ENCODE measurements around the gene NAGS. TPM values are rescaled to one million over a fixed set of nuclear protein-coding genes. Genes with fewer than 3 reads are reported as not detected.

Gene NAGS
- total RNA-seq, 1 donor from 2014 or later: 0.49 TPM

- Mint-ChIP-seq H3K27me3 (ENCODE audit: unreplicated experiment) (peaks cover 18% of the 10 kb centered on the region), H3K36me3 (ENCODE audit: unreplicated experiment) (no peaks in the 10 kb centered on the region), H3K27ac (ENCODE audit: unreplicated experiment) (no peak overlapping the region), H3K4me3 (ENCODE audit: unreplicated experiment) (no peak overlapping the region), H3K9me3 (ENCODE audit: unreplicated experiment) (peaks cover 1% of the 10 kb centered on the region), H3K4me1 (ENCODE audit: low read depth, unreplicated experiment) (no peaks in the 10 kb centered on the region)
- no peak for TF ChIP-seq CTCF (IDR thresholded peaks at IDR 0.05; ENCODE audit: partially characterized antibody, unreplicated experiment)
- DNase-seq: no peak
These were observed 2.1 kb upstream of the NAGS start for GRCh38 chr17:44002141-44002848.

- Mint-ChIP-seq H3K27me3 (ENCODE audit: unreplicated experiment) (peaks cover 16% of the 10 kb centered on the region), H3K36me3 (ENCODE audit: unreplicated experiment) (no peaks in the 10 kb centered on the region), H3K9me3 (ENCODE audit: unreplicated experiment) (peaks cover 2% of the 10 kb centered on the region), H3K4me1 (ENCODE audit: low read depth, unreplicated experiment) (peaks cover 3% of the 10 kb centered on the region), H3K4me3 (ENCODE audit: unreplicated experiment) (peak overlapping the region; percentile 55), H3K27ac (ENCODE audit: unreplicated experiment) (no peak overlapping the region)
- peak; percentile 39 for DNase-seq
- no peak for TF ChIP-seq CTCF (IDR thresholded peaks at IDR 0.05; ENCODE audit: partially characterized antibody, unreplicated experiment)
These were observed 522 bp downstream of the NAGS start for GRCh38 chr17:44004761-44005526.

GRCh38 chr17:44005527-44006271 is 1.3 kb downstream of the NAGS start:
- Mint-ChIP-seq H3K27me3 (ENCODE audit: unreplicated experiment) (peaks cover 15% of the 10 kb centered on the region), H3K9me3 (ENCODE audit: unreplicated experiment) (peaks cover 2% of the 10 kb centered on the region), H3K4me1 (ENCODE audit: low read depth, unreplicated experiment) (peaks cover 3% of the 10 kb centered on the region), H3K36me3 (ENCODE audit: unreplicated experiment) (no peaks in the 10 kb centered on the region), H3K27ac (ENCODE audit: unreplicated experiment) (peak overlapping the region; percentile 17), H3K4me3 (ENCODE audit: unreplicated experiment) (peak overlapping the region; percentile 90)
- no peak for TF ChIP-seq CTCF (IDR thresholded peaks at IDR 0.05; ENCODE audit: partially characterized antibody, unreplicated experiment)
- DNase-seq: peak; percentile 60

GRCh38 chr17:44006272-44006597 is 1.8 kb downstream of the NAGS start:
- Mint-ChIP-seq H3K36me3 (ENCODE audit: unreplicated experiment) (no peaks in the 10 kb centered on the region), H3K4me1 (ENCODE audit: low read depth, unreplicated experiment) (peaks cover 3% of the 10 kb centered on the region), H3K27me3 (ENCODE audit: unreplicated experiment) (peaks cover 15% of the 10 kb centered on the region), H3K4me3 (ENCODE audit: unreplicated experiment) (peak overlapping the region; percentile 90), H3K27ac (ENCODE audit: unreplicated experiment) (peak overlapping the region; percentile 17), H3K9me3 (ENCODE audit: unreplicated experiment) (peaks cover 2% of the 10 kb centered on the region)
- DNase-seq: no peak
- TF ChIP-seq CTCF (IDR thresholded peaks at IDR 0.05; ENCODE audit: partially characterized antibody, unreplicated experiment): no peak

All from glutamatergic neuron (in vitro differentiated cells).